Fibroblast of lung (primary cell): ENCODE results near the gene PGBD1. TPM values are rescaled to one million over a fixed set of nuclear protein-coding genes. Genes with fewer than 3 reads are reported as not detected.

ENCODE experiments used
- DNase-seq, 2 donors: peaks; one replicate each; pipeline versions ENCODE4 v3.0.0 to v3.0.0-alpha.2; 2010; ENCODE audit warnings: low read depth in 2 of 2
- H2AFZ ChIP-seq: 2 replicates; pipeline ENCODE4 v1.5.1; 2012; ENCODE audit warnings: low read length, control low read depth, inconsistent platforms
- H3K27ac ChIP-seq: 2 replicates; pipeline ENCODE4 v1.5.1; 2011; ENCODE audit warnings: low read length, control low read depth; ENCODE audit not compliant: insufficient read depth
- H3K27me3 ChIP-seq: 2 replicates; pipeline ENCODE4 v1.5.1; 2011; ENCODE audit warnings: mild to moderate bottlenecking, low read length; ENCODE audit not compliant: control insufficient read depth, insufficient read depth
- H3K36me3 ChIP-seq: 2 replicates; pipeline ENCODE4 v1.5.1; 2011; ENCODE audit warnings: low read length; ENCODE audit not compliant: control insufficient read depth, insufficient read depth
- H3K4me1 ChIP-seq: 2 replicates; pipeline ENCODE4 v1.5.1; 2011; ENCODE audit warnings: low read length; ENCODE audit not compliant: control insufficient read depth, insufficient read depth; ENCODE audit errors: extremely low read depth
- H3K4me2 ChIP-seq: 2 replicates; pipeline ENCODE4 v1.5.1; 2011; ENCODE audit warnings: low read length, control low read depth; ENCODE audit not compliant: insufficient read depth; ENCODE audit errors: extremely low read depth
- H3K4me3 ChIP-seq, 4 experiments: fragments of 200-600 bp in 1 of 4; sonication (generic) in 1 of 4; replicated peaks in 1 of 4; 2 replicates each; pipeline ENCODE4 v1.5.1; 2011 to 2016; ENCODE audit warnings: low read length in 4 of 4, low read depth in 3 of 4, mild to moderate bottlenecking in 3 of 4, control low read depth in 2 of 4, inconsistent platforms in 1 of 4, mixed read lengths in 1 of 4; ENCODE audit not compliant: insufficient read depth in 1 of 4; ENCODE audit errors: control extremely low read depth in 1 of 4
- H3K79me2 ChIP-seq: 2 replicates; pipeline ENCODE4 v1.5.1; 2012; ENCODE audit warnings: mild to moderate bottlenecking, low read length, inconsistent platforms; ENCODE audit not compliant: control insufficient read depth, insufficient read depth
- H3K9ac ChIP-seq: 2 replicates; pipeline ENCODE4 v1.5.1; 2011; ENCODE audit warnings: mild to moderate bottlenecking, low read length, control low read depth; ENCODE audit not compliant: insufficient read depth
- H3K9me3 ChIP-seq: 2 replicates; pipeline ENCODE4 v1.5.1; 2012; ENCODE audit warnings: low read depth, low read length; ENCODE audit not compliant: control insufficient read depth, insufficient read depth
- H4K20me1 ChIP-seq: 2 replicates; pipeline ENCODE4 v1.5.1; 2011; ENCODE audit warnings: low read length; ENCODE audit not compliant: control insufficient read depth, insufficient read depth; ENCODE audit errors: extremely low read depth
- EZH2 ChIP-seq: IDR thresholded peaks from 2 replicates; pipeline ENCODE4 v1.5.1; 2012; ENCODE audit warnings: low read length, control low read depth, mild to moderate bottlenecking; ENCODE audit errors: missing control alignments
- polyA plus RNA-seq, 2 donors: library from polyadenylated mRNA; depleted of rRNA in 1 of 2; stranded (reverse) in 1 of 2; unstranded in 1 of 2; fragments of >200 nt; gene quantifications; 2 replicates each; pipeline ENCODE4 v1.2.1, GENCODE V29; 2011 to 2012; ENCODE audit warnings: missing spikeins in 1 of 2
- total RNA-seq: library from RNA; depleted of rRNA; stranded (reverse); fragments of >200 nt; gene quantifications from 2 replicates; pipeline ENCODE4 v1.2.1, GENCODE V29; 2014
- TF ChIP-seq, protein P1 (sequence below), 2 donors: IDR thresholded peaks in 1 of 2; conservative IDR thresholded peaks in 1 of 2; 1 replicate in 1 of 2; 2 replicates in 1 of 2; pipeline ENCODE4 v1.5.1; 2011 to 2012; ENCODE audit warnings: low read length in 2 of 2, control low read depth in 1 of 2, inconsistent platforms in 1 of 2, low read depth in 1 of 2, mild to moderate bottlenecking in 1 of 2

Gene PGBD1
- total and polyA plus RNA-seq, 2 donors (not counting 1 experiment from before 2014, with no cell fraction given): 5.5 to 5.8 TPM

- H3K4me2 ChIP-seq: no peak overlapping the region
- DNase-seq: no peak
Measured at GRCh38 chr6:28254121-28254519, 27.3 kb upstream of the PGBD1 start.

DNA sequence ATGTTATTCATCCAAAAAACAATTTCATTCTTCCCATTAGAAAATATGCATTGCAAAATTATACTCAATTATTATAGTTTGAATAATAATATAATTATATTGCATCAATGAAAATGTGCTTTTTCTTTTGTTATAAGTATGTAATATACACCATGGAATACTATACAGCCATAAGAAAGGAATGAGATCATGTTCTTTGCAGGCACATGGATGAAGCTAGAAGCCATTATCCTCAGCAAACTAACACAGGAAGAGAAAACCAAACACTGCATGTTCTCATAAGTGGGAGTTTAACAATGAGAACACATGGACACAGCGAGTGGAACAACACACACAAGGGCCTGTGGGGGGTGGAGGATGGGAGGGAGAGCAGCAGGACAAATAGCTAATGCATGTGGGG lies 24.3 kb upstream of the PGBD1 start:
- H4K20me1 ChIP-seq: no peaks in the 10 kb centered on the region
- H3K4me2 ChIP-seq: no peak overlapping the region
- H3K9ac ChIP-seq: no peak overlapping the region
- no peak overlapping the region for H2AFZ ChIP-seq
- H3K36me3 ChIP-seq: no peaks in the 10 kb centered on the region
- no peaks in the 10 kb centered on the region for H3K79me2 ChIP-seq
- H3K27me3 ChIP-seq: no peaks in the 10 kb centered on the region
- no peak overlapping the region for H3K27ac ChIP-seq
- peaks cover 3% of the 10 kb centered on the region for H3K4me1 ChIP-seq
- no peaks in the 10 kb centered on the region for H3K9me3 ChIP-seq
- no peak overlapping the region for H3K4me3 ChIP-seq
- TF ChIP-seq, protein P1, sequence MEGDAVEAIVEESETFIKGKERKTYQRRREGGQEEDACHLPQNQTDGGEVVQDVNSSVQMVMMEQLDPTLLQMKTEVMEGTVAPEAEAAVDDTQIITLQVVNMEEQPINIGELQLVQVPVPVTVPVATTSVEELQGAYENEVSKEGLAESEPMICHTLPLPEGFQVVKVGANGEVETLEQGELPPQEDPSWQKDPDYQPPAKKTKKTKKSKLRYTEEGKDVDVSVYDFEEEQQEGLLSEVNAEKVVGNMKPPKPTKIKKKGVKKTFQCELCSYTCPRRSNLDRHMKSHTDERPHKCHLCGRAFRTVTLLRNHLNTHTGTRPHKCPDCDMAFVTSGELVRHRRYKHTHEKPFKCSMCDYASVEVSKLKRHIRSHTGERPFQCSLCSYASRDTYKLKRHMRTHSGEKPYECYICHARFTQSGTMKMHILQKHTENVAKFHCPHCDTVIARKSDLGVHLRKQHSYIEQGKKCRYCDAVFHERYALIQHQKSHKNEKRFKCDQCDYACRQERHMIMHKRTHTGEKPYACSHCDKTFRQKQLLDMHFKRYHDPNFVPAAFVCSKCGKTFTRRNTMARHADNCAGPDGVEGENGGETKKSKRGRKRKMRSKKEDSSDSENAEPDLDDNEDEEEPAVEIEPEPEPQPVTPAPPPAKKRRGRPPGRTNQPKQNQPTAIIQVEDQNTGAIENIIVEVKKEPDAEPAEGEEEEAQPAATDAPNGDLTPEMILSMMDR (conservative IDR thresholded peaks at IDR 0.05 in 1 of 2, IDR thresholded peaks at IDR 0.05 in 1 of 2; ENCODE audit: low read depth in 1 of 2, low read length in 2 of 2): no peak
- TF ChIP-seq EZH2: no peak
- no peak for DNase-seq

More at GRCh38 chr6:28254121-28254519, 27.3 kb upstream of the PGBD1 start:
- Histone ChIP-seq H3K9ac (no peak overlapping the region), H2AFZ (no peak overlapping the region), H3K27me3 (no peaks in the 10 kb centered on the region), H3K27ac (no peak overlapping the region), H3K79me2 (peaks cover 10% of the 10 kb centered on the region), H3K9me3 (no peaks in the 10 kb centered on the region), H3K36me3 (no peaks in the 10 kb centered on the region), H3K4me3 (no peak overlapping the region), H3K4me1 (peaks cover 3% of the 10 kb centered on the region), H4K20me1 (no peaks in the 10 kb centered on the region)
- TF ChIP-seq, protein P1 (conservative IDR thresholded peaks at IDR 0.05 in 1 of 2, IDR thresholded peaks at IDR 0.05 in 1 of 2; ENCODE audit: low read depth in 1 of 2, low read length in 2 of 2): no peak
- no peak for TF ChIP-seq EZH2

GRCh38 chr6:28258877-28259777 lies 22.2 kb upstream of the PGBD1 start, which contains the start of gene NKAPL:
NKAPL (plus strand) TSS chr6:28259297; CDS start chr6:28259372, 75 bp downstream.
- H3K4me2 ChIP-seq: peak within 1 kb of the TSS; percentile 71

More at GRCh38 chr6:28258877-28259777, 22.2 kb upstream of the PGBD1 start, which contains the start of gene NKAPL:
- Histone ChIP-seq H3K4me3 (peak within 1 kb of the TSS; percentile 8 to 57 (median 33)), H3K27me3 (no peaks in the 10 kb centered on the region), H3K9me3 (no peaks in the 10 kb centered on the region), H3K36me3 (no peaks in the 10 kb centered on the region), H3K27ac (no peak within 1 kb of the TSS), H4K20me1 (no peaks in the 10 kb centered on the region), H3K9ac (no peak within 1 kb of the TSS), H3K79me2 (no peaks in the 10 kb centered on the region), H2AFZ (peak within 1 kb of the TSS; percentile 94), H3K4me1 (no peaks in the 10 kb centered on the region)
- peak; percentile 67 to 83 for DNase-seq
- TF ChIP-seq, protein P1 (conservative IDR thresholded peaks at IDR 0.05 in 1 of 2, IDR thresholded peaks at IDR 0.05 in 1 of 2; ENCODE audit: low read depth in 1 of 2, low read length in 2 of 2): no peak
- TF ChIP-seq EZH2: peak; percentile 28
